Neural cell (in vitro differentiated cells): ENCODE data around the gene CALML4.

ENCODE experiments used
- EP300 ChIP-seq: fragments of 450-650 bp; conservative IDR thresholded peaks from 2 replicates; pipeline ENCODE4 v1.6.1; 2014; ENCODE audit warnings: antibody characterized with exemption, mild to moderate bottlenecking, moderate library complexity; ENCODE audit not compliant: poor library complexity, severe bottlenecking
- EZH2 ChIP-seq: fragments of 200-600, 300-800 bp; shearing (Covaris generic), sonication (generic); IDR thresholded peaks from 2 replicates; pipeline ENCODE4 v1.6.1; 2014; ENCODE audit warnings: antibody characterized with exemption, low read length, borderline replicate concordance, mild to moderate bottlenecking; ENCODE audit not compliant: insufficient read depth, poor library complexity, severe bottlenecking
- MXI1 ChIP-seq: fragments of 450-650 bp; conservative IDR thresholded peaks from 2 replicates; pipeline ENCODE4 v1.6.1; 2014; ENCODE audit warnings: antibody characterized with exemption, mild to moderate bottlenecking; ENCODE audit not compliant: poor library complexity, severe bottlenecking
- POLR2AphosphoS5 ChIP-seq: IDR thresholded peaks from 2 replicates; pipeline ENCODE4 v1.6.1; 2012
- RAD21 ChIP-seq: fragments of 450-650 bp; conservative IDR thresholded peaks from 2 replicates; pipeline ENCODE4 v1.6.1; 2014; ENCODE audit warnings: antibody characterized with exemption, mild to moderate bottlenecking, moderate library complexity
- REST ChIP-seq: IDR thresholded peaks from 2 replicates; pipeline ENCODE4 v1.6.1; 2012; ENCODE audit warnings: borderline replicate concordance
- SMC3 ChIP-seq: fragments of 450-650 bp; conservative IDR thresholded peaks from 2 replicates; pipeline ENCODE4 v1.6.1; 2014; ENCODE audit warnings: antibody characterized with exemption, mild to moderate bottlenecking, moderate library complexity; ENCODE audit not compliant: poor library complexity
- TAF1 ChIP-seq: IDR thresholded peaks from 2 replicates; pipeline ENCODE4 v1.6.1; 2012; ENCODE audit warnings: low read depth
- TF ChIP-seq, protein P1 (sequence below): fragments of 450-650 bp; IDR thresholded peaks from 2 replicates; pipeline ENCODE4 v1.5.1; 2014; ENCODE audit warnings: antibody characterized with exemption, mild to moderate bottlenecking, moderate library complexity; ENCODE audit not compliant: poor library complexity, severe bottlenecking

- TF ChIP-seq POLR2AphosphoS5, result no peak
- no peak for TF ChIP-seq REST
- TF ChIP-seq, protein P1, sequence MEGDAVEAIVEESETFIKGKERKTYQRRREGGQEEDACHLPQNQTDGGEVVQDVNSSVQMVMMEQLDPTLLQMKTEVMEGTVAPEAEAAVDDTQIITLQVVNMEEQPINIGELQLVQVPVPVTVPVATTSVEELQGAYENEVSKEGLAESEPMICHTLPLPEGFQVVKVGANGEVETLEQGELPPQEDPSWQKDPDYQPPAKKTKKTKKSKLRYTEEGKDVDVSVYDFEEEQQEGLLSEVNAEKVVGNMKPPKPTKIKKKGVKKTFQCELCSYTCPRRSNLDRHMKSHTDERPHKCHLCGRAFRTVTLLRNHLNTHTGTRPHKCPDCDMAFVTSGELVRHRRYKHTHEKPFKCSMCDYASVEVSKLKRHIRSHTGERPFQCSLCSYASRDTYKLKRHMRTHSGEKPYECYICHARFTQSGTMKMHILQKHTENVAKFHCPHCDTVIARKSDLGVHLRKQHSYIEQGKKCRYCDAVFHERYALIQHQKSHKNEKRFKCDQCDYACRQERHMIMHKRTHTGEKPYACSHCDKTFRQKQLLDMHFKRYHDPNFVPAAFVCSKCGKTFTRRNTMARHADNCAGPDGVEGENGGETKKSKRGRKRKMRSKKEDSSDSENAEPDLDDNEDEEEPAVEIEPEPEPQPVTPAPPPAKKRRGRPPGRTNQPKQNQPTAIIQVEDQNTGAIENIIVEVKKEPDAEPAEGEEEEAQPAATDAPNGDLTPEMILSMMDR, result no peak
- no peak for TF ChIP-seq EZH2
- no peak for TF ChIP-seq TAF1
- no peak for TF ChIP-seq RAD21
- TF ChIP-seq EP300, result no peak
- TF ChIP-seq SMC3, result no peak
- TF ChIP-seq MXI1, result no peak
Measured at GRCh38 chr15:68209272-68209671, 4.1 kb upstream of the CALML4 start.
